Kidney epithelial cell (primary cell): ENCODE data around the gene GNA15. TPM values are rescaled to one million over a fixed set of nuclear protein-coding genes. Genes with fewer than 3 reads are reported as not detected.

ENCODE experiments used
- DNase-seq: peaks from one replicate; pipeline ENCODE4 v3.0.0-alpha.2; 2010; ENCODE audit warnings: low read depth
- H3K27me3 ChIP-seq: 2 replicates; pipeline ENCODE4 v1.6.0; 2011; ENCODE audit warnings: low read length; ENCODE audit not compliant: control insufficient read depth, insufficient read depth
- H3K36me3 ChIP-seq: 2 replicates; pipeline ENCODE4 v1.5.1; 2011; ENCODE audit warnings: low read length; ENCODE audit not compliant: control insufficient read depth, insufficient read depth
- H3K4me3 ChIP-seq: 2 replicates; pipeline ENCODE4 v1.5.1; 2011; ENCODE audit warnings: low read depth, mild to moderate bottlenecking, control low read depth, low read length
- CTCF ChIP-seq: IDR thresholded peaks from 2 replicates; pipeline ENCODE4 v1.5.1; 2011; ENCODE audit warnings: mild to moderate bottlenecking, moderate library complexity, low read length, control low read depth, inconsistent platforms; ENCODE audit not compliant: insufficient read depth, poor library complexity, severe bottlenecking
- total RNA-seq: library from RNA; depleted of rRNA; stranded (reverse); fragments of >200 nt; gene quantifications from 2 replicates; pipeline ENCODE4 v1.2.3, GENCODE V29; 2015

Gene GNA15
- total RNA-seq, 1 donor from 2014 or later: 2.3 TPM

- Histone ChIP-seq H3K4me3 (peak overlapping the region; percentile 95), H3K27me3 (no peaks in the 10 kb centered on the region), H3K36me3 (no peaks in the 10 kb centered on the region)
- DNase-seq: no peak
- TF ChIP-seq CTCF: no peak
These were observed 39.4 kb upstream of the GNA15 start for GRCh38 chr19:3096267-3096901.

- no peaks in the 10 kb centered on the region for H3K27me3 ChIP-seq
- DNase-seq: no peak
- no peak overlapping the region for H3K4me3 ChIP-seq
- no peak for TF ChIP-seq CTCF
- H3K36me3 ChIP-seq: no peaks in the 10 kb centered on the region
These were observed 38.9 kb upstream of the GNA15 start for GRCh38 chr19:3096902-3097326.

GRCh38 chr19:3097442-3097871 is 38.4 kb upstream of the GNA15 start:
- Histone ChIP-seq H3K27me3 (no peaks in the 10 kb centered on the region), H3K36me3 (no peaks in the 10 kb centered on the region), H3K4me3 (no peak overlapping the region)
- TF ChIP-seq CTCF: no peak
- no peak for DNase-seq

- Histone ChIP-seq H3K27me3 (no peaks in the 10 kb centered on the region), H3K4me3 (no peak overlapping the region), H3K36me3 (no peaks in the 10 kb centered on the region)
- no peak for TF ChIP-seq CTCF
- DNase-seq: no peak
These were observed 37.7 kb upstream of the GNA15 start for GRCh38 chr19:3098141-3098514.

GRCh38 chr19:3098515-3099346 is 37.1 kb upstream of the GNA15 start:
- no peak for TF ChIP-seq CTCF
- H3K36me3 ChIP-seq: no peaks in the 10 kb centered on the region
- H3K4me3 ChIP-seq: no peak overlapping the region
- H3K27me3 ChIP-seq: no peaks in the 10 kb centered on the region
- no peak for DNase-seq
